Measurements from ENCODE around the gene ACIN1. TPM values are rescaled to one million over a fixed set of nuclear protein-coding genes. Genes with fewer than 3 reads are reported as not detected.
A peak's percentile ranks its signal among the peaks of the same experiment; 100 is the strongest.

The ACIN1 gene
- total and polyA plus RNA-seq, 10 of the 15 experiments (the other 5 are each of a cell fraction or from before 2014, with no cell fraction given) = 4.3 to 148 (median 93.4) TPM

DNA sequence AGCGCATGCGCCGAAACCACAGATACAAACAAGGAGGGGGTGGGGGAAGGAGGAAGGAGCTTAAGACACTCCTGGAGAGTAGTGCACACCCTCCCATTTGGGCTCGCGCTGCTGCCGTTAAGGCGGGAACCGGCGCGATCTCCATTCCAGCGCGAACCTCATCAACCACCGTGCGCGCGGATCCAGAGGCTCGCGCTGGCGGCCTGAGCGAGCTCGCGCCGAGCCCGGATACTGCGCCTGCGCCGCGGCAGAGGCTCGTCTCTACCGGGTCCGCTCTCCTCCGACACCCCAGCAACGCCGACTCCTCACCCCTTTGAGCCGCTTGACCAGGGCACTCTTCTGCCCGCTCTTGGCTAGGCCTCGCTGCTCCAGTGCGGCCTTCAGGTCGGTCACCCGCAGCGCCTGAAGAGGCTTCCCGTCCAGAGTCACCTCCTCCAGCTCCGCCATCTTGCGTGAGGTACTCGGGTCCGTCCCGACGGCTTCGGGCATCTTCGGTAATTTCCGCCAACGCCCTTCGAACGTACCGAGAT, at the start of gene ACIN1 (continued):
- peak; percentile 49; the same call in 1 of the 2 replicates for TF ChIP-seq ZNF687 (IDR thresholded peaks at IDR 0.05)

GRCh38 chr14:23143911-23144310, 49.0 kb upstream of the ACIN1 start:
- H3K9me3 ChIP-seq (replicated peaks; ENCODE audit: control insufficient read depth, insufficient read depth, low read length) = no peaks in the 10 kb centered on the region
- no peak overlapping the region for H3K4me3 ChIP-seq
- no peak overlapping the region for H3K9ac ChIP-seq (ENCODE audit: control insufficient read depth, insufficient read depth, low read length)
- ATAC-seq = no peak
- no peak for DNase-seq (ENCODE audit: low read depth, low spot score)
- no peak overlapping the region for H3K27ac ChIP-seq (ENCODE audit: control insufficient read depth, insufficient read depth)
- H3K27me3 ChIP-seq (replicated peaks in 1 of 2; ENCODE audit: control insufficient read depth in 2 of 2, insufficient read depth in 2 of 2, low read length in 1 of 2) = peaks cover 3% of the 10 kb centered on the region in 2 experiments; a peak in 3 of 4 replicates
- H3K4me2 ChIP-seq (ENCODE audit: control insufficient read depth, insufficient read depth) = no peak overlapping the region
- FAIRE-seq = no peak
- no peaks in the 10 kb centered on the region for H3K36me3 ChIP-seq (ENCODE audit: control insufficient read depth in 2 of 2, insufficient read depth in 2 of 2, low read length in 1 of 2)
- no peaks in the 10 kb centered on the region for H3K79me2 ChIP-seq (ENCODE audit: control insufficient read depth, insufficient read depth, low read length)
- CTCF ChIA-PET = interaction anchor here (1.0 to 3.2 kb wide), 2 partner anchors 23 to 75 kb away, joined by 3 to 16 read pairs; no protein-coding TSS in a partner anchor
- no peaks in the 10 kb centered on the region; the same call in 1 of the 2 replicates for H4K20me1 ChIP-seq (ENCODE audit: control insufficient read depth, insufficient read depth)
- H3K4me1 ChIP-seq (ENCODE audit: control insufficient read depth, insufficient read depth, low read length) = no peaks in the 10 kb centered on the region; the same call in 1 of the 2 replicates
- H2AFZ ChIP-seq (ENCODE audit: control insufficient read depth, low read depth, low read length) = no peak overlapping the region
- in situ Hi-C loops (cut with MboI) (no loop called here), intact Hi-C loops (cut with micrococcal nuclease; ENCODE audit: unreplicated experiment) (no loop called here)
- POLR2A ChIA-PET = no interaction called here
- SMC1A ChIA-PET (ENCODE audit: uncharacterized antibody, unreplicated experiment) = no interaction called here
- BruUV-seq (replicated peaks) = no TSS peak
- RAD21 ChIA-PET (ENCODE audit: unreplicated experiment) = no interaction called here
- 0% methylated on average over 1 of the region's 1 CpG for WGBS (ENCODE audit: insufficient coverage, insufficient replicate concordance, low lambda C conversion rate, missing lambda C conversion rate)
- TF ChIP-seq ETV6 (conservative IDR thresholded peaks at IDR 0.05 in 1 of 2, IDR thresholded peaks at IDR 0.05 in 1 of 2; ENCODE audit: borderline replicate concordance in 1 of 2, low read depth in 1 of 2) = no peak
- TF ChIP-seq RAD51 (IDR thresholded peaks at IDR 0.05) = no peak
- TF ChIP-seq, protein P1, sequence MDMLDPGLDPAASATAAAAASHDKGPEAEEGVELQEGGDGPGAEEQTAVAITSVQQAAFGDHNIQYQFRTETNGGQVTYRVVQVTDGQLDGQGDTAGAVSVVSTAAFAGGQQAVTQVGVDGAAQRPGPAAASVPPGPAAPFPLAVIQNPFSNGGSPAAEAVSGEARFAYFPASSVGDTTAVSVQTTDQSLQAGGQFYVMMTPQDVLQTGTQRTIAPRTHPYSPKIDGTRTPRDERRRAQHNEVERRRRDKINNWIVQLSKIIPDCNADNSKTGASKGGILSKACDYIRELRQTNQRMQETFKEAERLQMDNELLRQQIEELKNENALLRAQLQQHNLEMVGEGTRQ (IDR thresholded peaks at IDR 0.05; ENCODE audit: borderline replicate concordance, low read depth, low read length) = no peak
- TF ChIP-seq POU2F2 (IDR thresholded peaks at IDR 0.05; ENCODE audit: borderline replicate concordance, low read depth, low read length) = no peak
- no peak for TF ChIP-seq SMAD1 (IDR thresholded peaks at IDR 0.05; ENCODE audit: low read depth, partially characterized antibody)
- TF ChIP-seq HSF1 (IDR thresholded peaks at IDR 0.05; ENCODE audit: low read depth, low read length) = no peak
- no peak for TF ChIP-seq MTA3 (IDR thresholded peaks at IDR 0.05; ENCODE audit: borderline replicate concordance, low read length)
- no peak for TF ChIP-seq IKZF2 (IDR thresholded peaks at IDR 0.05)
- TF ChIP-seq ZNF687 (IDR thresholded peaks at IDR 0.05) = no peak
- TF ChIP-seq EED (IDR thresholded peaks at IDR 0.05; ENCODE audit: low read depth) = no peak
- TF ChIP-seq HDAC2 (IDR thresholded peaks at IDR 0.05) = no peak

Measured in GM12878 (cell line).